SU-DHL-6 (cell line): ENCODE measurements around the gene TPI1.

ENCODE experiments used
- H2AFZ ChIP-seq: fragments of 200-600 bp; sonication (generic); 2 replicates; pipeline ENCODE4 v1.6.1; 2014; ENCODE audit warnings: low read depth, mild to moderate bottlenecking, moderate library complexity, mixed read lengths, antibody characterized with exemption, low read length; ENCODE audit not compliant: severe bottlenecking
- H3F3A ChIP-seq: fragments of 200-600 bp; shearing (Covaris generic); 2 replicates; pipeline ENCODE4 v1.6.0; 2016; ENCODE audit warnings: antibody characterized with exemption, mild to moderate bottlenecking; ENCODE audit not compliant: insufficient read depth
- H3K27ac ChIP-seq: fragments of 200-600 bp; sonication (generic); 2 replicates; pipeline ENCODE4 v1.5.1; 2016; ENCODE audit warnings: low read depth, mild to moderate bottlenecking, low read length, moderate library complexity, mixed read lengths
- H3K27me3 ChIP-seq: fragments of 200-600 bp; sonication (generic), shearing (Covaris generic); 2 replicates; pipeline ENCODE4 v1.6.0; 2014; ENCODE audit warnings: mild to moderate bottlenecking, low read length
- H3K36me3 ChIP-seq: fragments of 200-600 bp; sonication (generic); 2 replicates; pipeline ENCODE4 v1.6.1; 2014; ENCODE audit warnings: mild to moderate bottlenecking, low read length, mixed read lengths
- H3K4me2 ChIP-seq: fragments of 300-600, 200-600 bp; shearing (Covaris generic), sonication (generic); 2 replicates; pipeline ENCODE4 v1.6.0; 2014; ENCODE audit warnings: low read length, low read depth, mild to moderate bottlenecking; ENCODE audit not compliant: poor library complexity, severe bottlenecking
- H3K4me3 ChIP-seq: fragments of 200-600 bp; sonication (generic); 2 replicates; pipeline ENCODE4 v1.5.1; 2014; ENCODE audit warnings: antibody characterized with exemption, low read length, mild to moderate bottlenecking, mixed read lengths; ENCODE audit not compliant: insufficient read depth, poor library complexity, severe bottlenecking
- H3K79me2 ChIP-seq: fragments of 200-600 bp; sonication (generic); 2 replicates; pipeline ENCODE4 v1.6.1; 2014; ENCODE audit warnings: mild to moderate bottlenecking, low read length, moderate library complexity; ENCODE audit not compliant: insufficient read depth
- H3K9ac ChIP-seq: fragments of 200-600 bp; sonication (generic); 2 replicates; pipeline ENCODE4 v1.7.0; 2014; ENCODE audit warnings: mild to moderate bottlenecking, low read length
- H3K9me2 ChIP-seq: fragments of 200-600 bp; sonication (generic); replicated peaks from 2 replicates; pipeline ENCODE4 v1.6.1; 2014; ENCODE audit warnings: low read length; ENCODE audit not compliant: insufficient read depth
- H3K9me3 ChIP-seq: fragments of 200-600 bp; sonication (generic); 2 replicates; pipeline ENCODE4 v1.6.1; 2014; ENCODE audit warnings: low read length, mixed read lengths; ENCODE audit not compliant: insufficient read depth
- H4K20me1 ChIP-seq: fragments of 200-600 bp; sonication (generic); 2 replicates; pipeline ENCODE4 v1.6.1; 2014; ENCODE audit warnings: low read depth, mild to moderate bottlenecking, antibody characterized with exemption, low read length, moderate library complexity, mixed read lengths
- CTCF ChIP-seq: fragments of 200-600 bp; sonication (generic); IDR thresholded peaks from one replicate; pipeline ENCODE4 v1.5.1; 2017; ENCODE audit warnings: antibody characterized with exemption, mild to moderate bottlenecking, low read length, moderate library complexity; ENCODE audit not compliant: insufficient read depth, poor library complexity, severe bottlenecking
- EZH2phosphoT487 ChIP-seq: fragments of 200-600 bp; sonication (generic), shearing (Covaris generic); conservative IDR thresholded peaks from 2 replicates; pipeline ENCODE4 v1.6.1; 2018; ENCODE audit warnings: mild to moderate bottlenecking, antibody characterized with exemption, low read length, moderate library complexity, mixed read lengths

Gene TPI1

GRCh38 chr12:6855322-6855721, 12.0 kb upstream of the TPI1 start:
- Histone ChIP-seq H3K4me3 (no peak overlapping the region), H3K36me3 (0 out of 2 replicates have a peak, but pooled peaks cover 5% of the 10 kb centered on the region), H3K9me3 (no peaks in the 10 kb centered on the region), H2AFZ (no peak overlapping the region), H3K27ac (no peak overlapping the region), H4K20me1 (no peaks in the 10 kb centered on the region), H3F3A (0 out of 2 replicates have a peak, but pooled peaks cover 4% of the 10 kb centered on the region), H3K27me3 (no peaks in the 10 kb centered on the region), H3K4me2 (no peak overlapping the region), H3K9ac (no peak overlapping the region), H3K79me2 (peaks cover 31% of the 10 kb centered on the region), H3K9me2 (no peaks in the 10 kb centered on the region)
- no peak for TF ChIP-seq CTCF
- no peak for TF ChIP-seq EZH2phosphoT487

- Histone ChIP-seq H3K27me3 (no peaks in the 10 kb centered on the region), H3F3A (no peaks in the 10 kb centered on the region), H4K20me1 (no peaks in the 10 kb centered on the region), H3K36me3 (0 out of 2 replicates have a peak, but pooled peaks cover 5% of the 10 kb centered on the region), H3K4me3 (no peak overlapping the region), H3K9me3 (no peaks in the 10 kb centered on the region), H3K4me2 (no peak overlapping the region), H3K9me2 (no peaks in the 10 kb centered on the region), H3K79me2 (peaks cover 12% of the 10 kb centered on the region), H2AFZ (no peak overlapping the region), H3K9ac (no peak overlapping the region), H3K27ac (no peak overlapping the region)
- TF ChIP-seq EZH2phosphoT487 (no peak), CTCF (no peak)
Measured at GRCh38 chr12:6858799-6859198, 8.5 kb upstream of the TPI1 start.

- 0 out of 2 replicates have a peak, but pooled peaks cover 5% of the 10 kb centered on the region for H3K36me3 ChIP-seq
- H3K27ac ChIP-seq, result no peak overlapping the region
Measured at GRCh38 chr12:6860116-6860515, 7.2 kb upstream of the TPI1 start.

More at GRCh38 chr12:6860116-6860515, 7.2 kb upstream of the TPI1 start:
- no peaks in the 10 kb centered on the region for H3F3A ChIP-seq
- no peak overlapping the region for H3K4me2 ChIP-seq
- no peak overlapping the region for H3K4me3 ChIP-seq
- H3K9ac ChIP-seq, result no peak overlapping the region
- H2AFZ ChIP-seq, result no peak overlapping the region
- no peaks in the 10 kb centered on the region for H3K27me3 ChIP-seq
- H3K79me2 ChIP-seq, result peaks cover under 1% of the 10 kb centered on the region; the same call in 1 of the 2 replicates
- no peaks in the 10 kb centered on the region for H3K9me3 ChIP-seq
- no peaks in the 10 kb centered on the region for H3K9me2 ChIP-seq
- H4K20me1 ChIP-seq, result no peaks in the 10 kb centered on the region
- TF ChIP-seq EZH2phosphoT487 (no peak), CTCF (no peak)
